Measurements from ENCODE around the gene PALLD. TPM values are rescaled to one million over a fixed set of nuclear protein-coding genes. Genes with fewer than 3 reads are reported as not detected.

Gene PALLD
- total RNA-seq, 1 experiment from 2014 or later, result 166 TPM

DNA sequence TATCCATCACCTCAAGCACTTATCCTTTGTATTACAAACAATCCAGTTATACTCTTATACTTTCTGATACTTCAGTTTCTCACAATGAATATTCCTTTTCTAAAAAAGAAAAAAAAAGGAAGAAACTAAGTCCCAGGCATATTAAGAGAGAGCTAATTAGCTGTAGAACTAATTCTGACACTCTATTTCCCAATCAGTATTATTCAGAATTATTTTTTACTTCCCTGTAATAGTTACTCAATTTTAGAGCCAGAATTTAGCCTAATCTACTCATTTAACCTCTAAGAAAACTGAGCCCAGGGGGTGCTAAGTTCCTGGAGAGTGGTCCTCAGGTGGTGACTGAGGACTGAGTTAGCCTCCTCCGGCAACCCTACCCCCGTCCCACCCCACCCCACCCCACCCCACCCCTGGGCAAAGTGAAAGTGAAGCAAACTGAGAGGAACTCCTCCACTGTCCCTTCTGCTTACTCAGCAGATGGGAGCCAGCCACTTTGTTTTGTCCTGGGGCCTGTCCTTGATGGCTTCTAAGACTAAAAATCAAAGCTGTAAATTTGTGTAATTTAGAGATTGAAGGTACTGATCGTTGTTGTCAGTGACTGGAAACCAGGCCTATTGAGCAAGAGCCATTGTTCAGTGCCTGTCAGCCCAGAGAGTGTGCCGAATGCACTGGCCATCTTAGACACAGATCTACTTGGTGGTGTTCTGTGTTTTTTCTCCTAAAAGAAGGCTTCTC is 351.1 kb downstream of the PALLD start:
- no peak for DNase-seq (ENCODE audit: low read depth, low spot score)
- Histone ChIP-seq H2AFZ (ENCODE audit: low read depth, low read length, poor library complexity, severe bottlenecking) (no peak overlapping the region), H3K9me3 (ENCODE audit: control insufficient read depth in 1 of 2, insufficient read depth in 1 of 2, low read depth in 1 of 2, low read length in 2 of 2) (no peaks in the 10 kb centered on the region), H3K27me3 (ENCODE audit: insufficient read depth, low read length) (no peaks in the 10 kb centered on the region), H3K79me2 (ENCODE audit: insufficient read depth, low read length) (peaks cover 94% of the 10 kb centered on the region), H3K4me1 (ENCODE audit: control insufficient read depth in 1 of 2, insufficient read depth in 2 of 2, low read length in 2 of 2) (no peaks in the 10 kb centered on the region), H3K36me3 (ENCODE audit: control insufficient read depth in 1 of 2, insufficient read depth in 2 of 2, low read length in 2 of 2) (no peaks in the 10 kb centered on the region; a peak in 1 of 4 replicates), H3K4me3 (replicated peaks in 1 of 2; ENCODE audit: low read depth in 1 of 2, low read length in 2 of 2) (no peak overlapping the region), H3K4me2 (ENCODE audit: low read length) (no peak overlapping the region), H3K9me2 (ENCODE audit: insufficient read depth) (no peaks in the 10 kb centered on the region), H4K20me1 (ENCODE audit: insufficient read depth) (no peaks in the 10 kb centered on the region; the same call in 1 of the 2 replicates), H3K9ac (ENCODE audit: low read length) (no peak overlapping the region), H3K27ac (ENCODE audit: low read depth, low read length) (no peak overlapping the region)
- intact Hi-C loops (cut with micrococcal nuclease), result no loop called here
- TF ChIP-seq JUND (IDR thresholded peaks at IDR 0.05) (no peak), ZNF274 (IDR thresholded peaks at IDR 0.05; ENCODE audit: low read depth, low read length) (no peak), FOSL1 (IDR thresholded peaks at IDR 0.05; ENCODE audit: low read depth) (no peak), EZH2phosphoT487 (IDR thresholded peaks at IDR 0.05; ENCODE audit: borderline replicate concordance) (no peak), ELF1 (IDR thresholded peaks at IDR 0.05; ENCODE audit: borderline replicate concordance, low read depth) (no peak), CEBPB (IDR thresholded peaks at IDR 0.05; ENCODE audit: low read depth) (no peak), RAD21 (IDR thresholded peaks at IDR 0.05; ENCODE audit: low read depth) (no peak), REST (IDR thresholded peaks at IDR 0.05; ENCODE audit: low read depth) (no peak)
- TF ChIP-seq, protein P1, sequence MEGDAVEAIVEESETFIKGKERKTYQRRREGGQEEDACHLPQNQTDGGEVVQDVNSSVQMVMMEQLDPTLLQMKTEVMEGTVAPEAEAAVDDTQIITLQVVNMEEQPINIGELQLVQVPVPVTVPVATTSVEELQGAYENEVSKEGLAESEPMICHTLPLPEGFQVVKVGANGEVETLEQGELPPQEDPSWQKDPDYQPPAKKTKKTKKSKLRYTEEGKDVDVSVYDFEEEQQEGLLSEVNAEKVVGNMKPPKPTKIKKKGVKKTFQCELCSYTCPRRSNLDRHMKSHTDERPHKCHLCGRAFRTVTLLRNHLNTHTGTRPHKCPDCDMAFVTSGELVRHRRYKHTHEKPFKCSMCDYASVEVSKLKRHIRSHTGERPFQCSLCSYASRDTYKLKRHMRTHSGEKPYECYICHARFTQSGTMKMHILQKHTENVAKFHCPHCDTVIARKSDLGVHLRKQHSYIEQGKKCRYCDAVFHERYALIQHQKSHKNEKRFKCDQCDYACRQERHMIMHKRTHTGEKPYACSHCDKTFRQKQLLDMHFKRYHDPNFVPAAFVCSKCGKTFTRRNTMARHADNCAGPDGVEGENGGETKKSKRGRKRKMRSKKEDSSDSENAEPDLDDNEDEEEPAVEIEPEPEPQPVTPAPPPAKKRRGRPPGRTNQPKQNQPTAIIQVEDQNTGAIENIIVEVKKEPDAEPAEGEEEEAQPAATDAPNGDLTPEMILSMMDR (IDR thresholded peaks at IDR 0.05 in 2 of 3, conservative IDR thresholded peaks at IDR 0.05 in 1 of 3; ENCODE audit: borderline replicate concordance in 1 of 3, insufficient read depth in 1 of 3, low read depth in 2 of 3, low read length in 2 of 3), result no peak
- BruUV-seq (replicated peaks), result no TSS peak
- ChIA-PET RAD21 (ENCODE audit: low non-redundant PET in 1 of 2, low total read pairs in 2 of 2, uncharacterized antibody in 2 of 2, unreplicated experiment in 2 of 2) (no interaction called here), POLR2A (no interaction called here), CTCF (no interaction called here)
- no peak for ATAC-seq
